Fibroblast of lung (primary cell): ENCODE measurements around the gene CTSA. TPM values are rescaled to one million over a fixed set of nuclear protein-coding genes. Genes with fewer than 3 reads are reported as not detected.
A peak's percentile ranks its signal among the peaks of the same experiment; 100 is the strongest.

Source experiments
- DNase-seq, 2 donors: peaks; one replicate each; pipeline versions ENCODE4 v3.0.0 to v3.0.0-alpha.2; 2010; ENCODE audit warnings: low read depth in 2 of 2
- H2AFZ ChIP-seq: 2 replicates; pipeline ENCODE4 v1.5.1; 2012; ENCODE audit warnings: low read length, control low read depth, inconsistent platforms
- H3K27ac ChIP-seq: 2 replicates; pipeline ENCODE4 v1.5.1; 2011; ENCODE audit warnings: low read length, control low read depth; ENCODE audit not compliant: insufficient read depth
- H3K27me3 ChIP-seq: 2 replicates; pipeline ENCODE4 v1.5.1; 2011; ENCODE audit warnings: mild to moderate bottlenecking, low read length; ENCODE audit not compliant: control insufficient read depth, insufficient read depth
- H3K36me3 ChIP-seq: 2 replicates; pipeline ENCODE4 v1.5.1; 2011; ENCODE audit warnings: low read length; ENCODE audit not compliant: control insufficient read depth, insufficient read depth
- H3K4me1 ChIP-seq: 2 replicates; pipeline ENCODE4 v1.5.1; 2011; ENCODE audit warnings: low read length; ENCODE audit not compliant: control insufficient read depth, insufficient read depth; ENCODE audit errors: extremely low read depth
- H3K4me2 ChIP-seq: 2 replicates; pipeline ENCODE4 v1.5.1; 2011; ENCODE audit warnings: low read length, control low read depth; ENCODE audit not compliant: insufficient read depth; ENCODE audit errors: extremely low read depth
- H3K4me3 ChIP-seq, 4 experiments: fragments of 200-600 bp in 1 of 4; sonication (generic) in 1 of 4; replicated peaks in 1 of 4; 2 replicates each; pipeline ENCODE4 v1.5.1; 2011 to 2016; ENCODE audit warnings: low read length in 4 of 4, low read depth in 3 of 4, mild to moderate bottlenecking in 3 of 4, control low read depth in 2 of 4, inconsistent platforms in 1 of 4, mixed read lengths in 1 of 4; ENCODE audit not compliant: insufficient read depth in 1 of 4; ENCODE audit errors: control extremely low read depth in 1 of 4
- H3K79me2 ChIP-seq: 2 replicates; pipeline ENCODE4 v1.5.1; 2012; ENCODE audit warnings: mild to moderate bottlenecking, low read length, inconsistent platforms; ENCODE audit not compliant: control insufficient read depth, insufficient read depth
- H3K9ac ChIP-seq: 2 replicates; pipeline ENCODE4 v1.5.1; 2011; ENCODE audit warnings: mild to moderate bottlenecking, low read length, control low read depth; ENCODE audit not compliant: insufficient read depth
- H3K9me3 ChIP-seq: 2 replicates; pipeline ENCODE4 v1.5.1; 2012; ENCODE audit warnings: low read depth, low read length; ENCODE audit not compliant: control insufficient read depth, insufficient read depth
- H4K20me1 ChIP-seq: 2 replicates; pipeline ENCODE4 v1.5.1; 2011; ENCODE audit warnings: low read length; ENCODE audit not compliant: control insufficient read depth, insufficient read depth; ENCODE audit errors: extremely low read depth
- CTCF ChIP-seq, 2 donors: IDR thresholded peaks in 1 of 2; conservative IDR thresholded peaks in 1 of 2; 1 replicate in 1 of 2; 2 replicates in 1 of 2; pipeline ENCODE4 v1.5.1; 2011 to 2012; ENCODE audit warnings: low read length in 2 of 2, control low read depth in 1 of 2, inconsistent platforms in 1 of 2, low read depth in 1 of 2, mild to moderate bottlenecking in 1 of 2
- EZH2 ChIP-seq: IDR thresholded peaks from 2 replicates; pipeline ENCODE4 v1.5.1; 2012; ENCODE audit warnings: low read length, control low read depth, mild to moderate bottlenecking; ENCODE audit errors: missing control alignments
- polyA plus RNA-seq, 2 donors: library from polyadenylated mRNA; depleted of rRNA in 1 of 2; stranded (reverse) in 1 of 2; unstranded in 1 of 2; fragments of >200 nt; gene quantifications; 2 replicates each; pipeline ENCODE4 v1.2.1, GENCODE V29; 2011 to 2012; ENCODE audit warnings: missing spikeins in 1 of 2
- total RNA-seq: library from RNA; depleted of rRNA; stranded (reverse); fragments of >200 nt; gene quantifications from 2 replicates; pipeline ENCODE4 v1.2.1, GENCODE V29; 2014

Gene CTSA
- total and polyA plus RNA-seq, 2 donors (not counting 1 experiment from before 2014, with no cell fraction given) = 116 to 364 TPM

- no peak for TF ChIP-seq CTCF (conservative IDR thresholded peaks at IDR 0.05 in 1 of 2, IDR thresholded peaks at IDR 0.05 in 1 of 2; ENCODE audit: low read depth in 1 of 2, low read length in 2 of 2)
- TF ChIP-seq EZH2 = no peak
- Histone ChIP-seq H3K79me2 (no peaks in the 10 kb centered on the region), H3K36me3 (peaks cover 24% of the 10 kb centered on the region), H3K9ac (no peak overlapping the region), H2AFZ (no peak overlapping the region), H3K9me3 (no peaks in the 10 kb centered on the region), H3K4me3 (no peak overlapping the region), H3K4me2 (no peak overlapping the region), H3K27ac (peak overlapping the region; percentile 7), H3K27me3 (no peaks in the 10 kb centered on the region), H3K4me1 (no peaks in the 10 kb centered on the region), H4K20me1 (no peaks in the 10 kb centered on the region)
- peak; percentile 12 to 69 for DNase-seq
Measured at GRCh38 chr20:45842169-45842812, 48.8 kb upstream of the CTSA start.

- H3K9me3 ChIP-seq = no peaks in the 10 kb centered on the region
- no peaks in the 10 kb centered on the region for H3K27me3 ChIP-seq
- no peak for DNase-seq
- no peaks in the 10 kb centered on the region for H3K79me2 ChIP-seq
- no peak overlapping the region for H2AFZ ChIP-seq
- no peak for TF ChIP-seq EZH2
- no peak for TF ChIP-seq CTCF (conservative IDR thresholded peaks at IDR 0.05 in 1 of 2, IDR thresholded peaks at IDR 0.05 in 1 of 2; ENCODE audit: low read depth in 1 of 2, low read length in 2 of 2)
- H3K9ac ChIP-seq = no peak overlapping the region
- H3K27ac ChIP-seq = no peak overlapping the region
- no peak overlapping the region for H3K4me2 ChIP-seq
- no peak overlapping the region for H3K4me3 ChIP-seq
- no peaks in the 10 kb centered on the region for H3K4me1 ChIP-seq
- peaks cover 26% of the 10 kb centered on the region for H3K36me3 ChIP-seq
- no peaks in the 10 kb centered on the region for H4K20me1 ChIP-seq
Measured at GRCh38 chr20:45843506-45843905, 47.6 kb upstream of the CTSA start.

DNA sequence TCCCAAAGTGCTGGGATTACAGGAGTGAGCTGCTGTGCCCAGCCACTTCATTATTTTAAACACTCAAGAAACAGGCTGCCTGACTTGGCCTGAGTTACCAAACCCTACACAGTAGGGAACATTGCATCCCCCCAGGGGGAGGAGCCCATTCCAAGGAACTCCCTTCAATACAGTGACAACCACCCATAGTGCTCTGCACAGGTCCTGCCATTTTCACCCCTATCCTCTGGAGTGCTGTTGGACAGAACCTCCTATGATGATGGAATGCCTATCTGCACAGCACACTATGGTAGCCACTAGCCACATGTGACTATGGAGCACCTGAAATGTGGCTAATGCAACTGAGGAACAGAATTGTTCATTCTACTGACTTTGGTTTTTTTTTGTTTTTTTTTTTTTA lies 45.7 kb upstream of the CTSA start:
- H2AFZ ChIP-seq = no peak overlapping the region
- peaks cover 23% of the 10 kb centered on the region for H3K36me3 ChIP-seq
- H3K27me3 ChIP-seq = no peaks in the 10 kb centered on the region
- no peak for DNase-seq
- H3K4me2 ChIP-seq = no peak overlapping the region
- H3K9me3 ChIP-seq = no peaks in the 10 kb centered on the region
- no peak overlapping the region for H3K27ac ChIP-seq
- H3K79me2 ChIP-seq = no peaks in the 10 kb centered on the region
- no peak overlapping the region for H3K9ac ChIP-seq
- H3K4me1 ChIP-seq = no peaks in the 10 kb centered on the region
- TF ChIP-seq CTCF (conservative IDR thresholded peaks at IDR 0.05 in 1 of 2, IDR thresholded peaks at IDR 0.05 in 1 of 2; ENCODE audit: low read depth in 1 of 2, low read length in 2 of 2) (no peak), EZH2 (no peak)
- no peak overlapping the region for H3K4me3 ChIP-seq
- no peaks in the 10 kb centered on the region for H4K20me1 ChIP-seq
